Sigmoid colon (tissue), 7 donors: Measurements from ENCODE around the gene LRRC28. TPM values are rescaled to one million over a fixed set of nuclear protein-coding genes. Genes with fewer than 3 reads are reported as not detected.

Source experiments
- DNase-seq: peaks from one replicate; pipeline ENCODE4 v3.0.0-alpha.2; 2019
- H3K27ac ChIP-seq, 4 donors: fragments of 200-600 bp; sonication (generic); one replicate each; pipeline ENCODE4 v1.5.1; 2016 to 2019; ENCODE audit warnings: mild to moderate bottlenecking in 1 of 4
- H3K27me3 ChIP-seq, 3 donors: fragments of 200-600 bp; sonication (generic); one replicate each; pipeline ENCODE4 v1.5.1; 2019; ENCODE audit warnings: mild to moderate bottlenecking in 1 of 3
- H3K36me3 ChIP-seq, 4 donors: fragments of 200-600 bp; sonication (generic); one replicate each; pipeline ENCODE4 v1.5.1; 2016 to 2019
- H3K4me1 ChIP-seq, 4 donors: fragments of 200-600 bp; sonication (generic); one replicate each; pipeline ENCODE4 v1.5.1; 2017 to 2019
- H3K4me3 ChIP-seq, 4 donors: fragments of 200-600 bp; sonication (generic); one replicate each; pipeline ENCODE4 v1.5.1; 2017 to 2019; ENCODE audit warnings: mild to moderate bottlenecking in 2 of 4, moderate library complexity in 1 of 4
- H3K9me3 ChIP-seq, 4 donors: fragments of 200-600 bp in 3 of 4; sonication (generic) in 3 of 4; one replicate each; pipeline versions ENCODE4 v1.5.1 to v1.6.1; 2013 to 2019
- CTCF ChIP-seq, 4 experiments: fragments of 450-650 bp in 3 of 4; fragments of 200-600 bp in 1 of 4; IDR thresholded peaks; one replicate each; pipeline ENCODE4 v1.5.1; 2016 to 2019; ENCODE audit warnings: antibody characterized with exemption in 4 of 4, mild to moderate bottlenecking in 3 of 4, moderate library complexity in 2 of 4
- EP300 ChIP-seq, 4 donors: sonication (generic); formaldehyde crosslinking; IDR thresholded peaks; one replicate each; pipeline ENCODE4 v1.6.1; 2017; ENCODE audit warnings: antibody characterized with exemption in 4 of 4
- POLR2A ChIP-seq, 2 donors: fragments of 450-650 bp; IDR thresholded peaks; one replicate each; pipeline ENCODE4 v1.6.1; 2016; ENCODE audit warnings: antibody characterized with exemption in 2 of 2, mild to moderate bottlenecking in 2 of 2, moderate library complexity in 2 of 2
- POLR2AphosphoS5 ChIP-seq, 4 donors: sonication (generic); formaldehyde crosslinking; IDR thresholded peaks; one replicate each; pipeline ENCODE4 v1.6.1; 2017; ENCODE audit warnings: antibody characterized with exemption in 4 of 4
- WGBS, 2 donors: extraction: QIAGEN DNeasy Blood & Tissue Kit; methylation state at CpG; one replicate each; pipeline ENCODE4 v1.1.7; 2013; 5-methylcytosine and 5-hydroxymethylcytosine counted together
- intact Hi-C: fragments of 100-400 bp; cut with DNase I; formaldehyde crosslinking; loops from one replicate; pipeline ENCODE4 v1.15.1; 2023
- polyA plus RNA-seq, 3 donors: library from polyadenylated mRNA; stranded (reverse); fragments of 200-250 nt; gene quantifications; one replicate each; pipeline ENCODE4 v1.2.3, GENCODE V29; 2013
- total RNA-seq, 4 donors: library from RNA; depleted of rRNA; stranded (reverse); fragments of >200 nt; gene quantifications; one replicate each; pipeline ENCODE4 v1.1.0, GENCODE V29; 2016
- donor health status: healthy with polysubstance abuse.
- donor health status: Bipolar disorder and iron deficiency.
- donor health status: healthy.

Gene LRRC28
- total and polyA plus RNA-seq, 7 donors: 13.6 to 52.3 (median 24.4) TPM

GRCh38 chr15:99275525-99276128, 24.3 kb downstream of the LRRC28 start:
- 83 to 94% methylated on average over 9 of the region's 9 CpGs for WGBS, 2 donors
- Histone ChIP-seq H3K27me3 (no peaks in the 10 kb centered on the region), H3K36me3 (no peaks in the 10 kb centered on the region), H3K27ac (no peak overlapping the region), H3K9me3 (no peaks in the 10 kb centered on the region), H3K4me3 (no peak overlapping the region), H3K4me1 (peaks cover 0 to 4% (median 0%) of the 10 kb centered on the region in 4 donors)
- DNase-seq: no peak
- intact Hi-C loops: loop anchor here (10.0 kb wide), 1 partner anchor 459 kb away; the partner anchor contains the start of gene LYSMD4
- TF ChIP-seq POLR2AphosphoS5 (IDR thresholded peaks at IDR 0.05): no peak
- no peak for TF ChIP-seq CTCF (IDR thresholded peaks at IDR 0.05)
- TF ChIP-seq EP300 (IDR thresholded peaks at IDR 0.05): no peak
- no peak for TF ChIP-seq POLR2A (IDR thresholded peaks at IDR 0.05)

GRCh38 chr15:99279290-99279689, 28.0 kb downstream of the LRRC28 start:
- DNase-seq: no peak
- 63 to 83% methylated on average over 3 of the region's 3 CpGs for WGBS, 2 donors
- no peaks in the 10 kb centered on the region for H3K36me3 ChIP-seq
- intact Hi-C loops: loop anchor here (10.0 kb wide), 1 partner anchor 456 kb away; the partner anchor contains the start of gene LYSMD4
- H3K4me1 ChIP-seq: no peaks in the 10 kb centered on the region
- H3K9me3 ChIP-seq: no peaks in the 10 kb centered on the region
- H3K4me3 ChIP-seq: no peak overlapping the region
- H3K27me3 ChIP-seq: no peaks in the 10 kb centered on the region
- TF ChIP-seq EP300 (IDR thresholded peaks at IDR 0.05) (no peak), POLR2A (IDR thresholded peaks at IDR 0.05) (no peak), POLR2AphosphoS5 (IDR thresholded peaks at IDR 0.05) (no peak), CTCF (IDR thresholded peaks at IDR 0.05) (no peak)
- H3K27ac ChIP-seq: no peak overlapping the region

GRCh38 chr15:99279827-99280226, 28.5 kb downstream of the LRRC28 start:
- DNase-seq: no peak
- H3K36me3 ChIP-seq: no peaks in the 10 kb centered on the region
- H3K9me3 ChIP-seq: no peaks in the 10 kb centered on the region
- no peaks in the 10 kb centered on the region for H3K27me3 ChIP-seq
- intact Hi-C loops: loop anchor here (10.0 kb wide), 1 partner anchor 455 kb away; the partner anchor contains the start of gene LYSMD4
- TF ChIP-seq EP300 (IDR thresholded peaks at IDR 0.05) (no peak), POLR2A (IDR thresholded peaks at IDR 0.05) (no peak)
- no peak overlapping the region for H3K4me3 ChIP-seq
- no peaks in the 10 kb centered on the region for H3K4me1 ChIP-seq
- 89 to 94% methylated on average over 3 of the region's 3 CpGs for WGBS, 2 donors
- H3K27ac ChIP-seq: no peak overlapping the region

GRCh38 chr15:99282121-99282520, 30.8 kb downstream of the LRRC28 start:
- TF ChIP-seq EP300 (IDR thresholded peaks at IDR 0.05): no peak
- intact Hi-C loops: no loop called here
- Histone ChIP-seq H3K4me1 (no peaks in the 10 kb centered on the region), H3K9me3 (no peaks in the 10 kb centered on the region), H3K27me3 (no peaks in the 10 kb centered on the region), H3K27ac (no peak overlapping the region), H3K36me3 (no peaks in the 10 kb centered on the region), H3K4me3 (no peak overlapping the region)
- DNase-seq: no peak

GRCh38 chr15:99282586-99282985, 31.3 kb downstream of the LRRC28 start:
- H3K9me3 ChIP-seq: no peaks in the 10 kb centered on the region
- intact Hi-C loops: no loop called here
- no peaks in the 10 kb centered on the region for H3K36me3 ChIP-seq
- H3K4me3 ChIP-seq: no peak overlapping the region
- TF ChIP-seq EP300 (IDR thresholded peaks at IDR 0.05): no peak
- no peak for TF ChIP-seq POLR2A (IDR thresholded peaks at IDR 0.05)
- TF ChIP-seq CTCF (IDR thresholded peaks at IDR 0.05): no peak
- TF ChIP-seq POLR2AphosphoS5 (IDR thresholded peaks at IDR 0.05): no peak
- no peak for DNase-seq
- 86 to 93% methylated on average over 5 of the region's 5 CpGs for WGBS, 2 donors
- H3K27ac ChIP-seq: no peak overlapping the region
- no peaks in the 10 kb centered on the region for H3K27me3 ChIP-seq
- H3K4me1 ChIP-seq: no peaks in the 10 kb centered on the region

GRCh38 chr15:99283717-99284116, 32.4 kb downstream of the LRRC28 start:
- Histone ChIP-seq H3K9me3 (no peaks in the 10 kb centered on the region), H3K27ac (no peak overlapping the region), H3K27me3 (no peaks in the 10 kb centered on the region), H3K4me1 (no peaks in the 10 kb centered on the region), H3K4me3 (no peak overlapping the region), H3K36me3 (no peaks in the 10 kb centered on the region)
- no peak for DNase-seq
- intact Hi-C loops: no loop called here
- TF ChIP-seq CTCF (IDR thresholded peaks at IDR 0.05): no peak
- no peak for TF ChIP-seq POLR2AphosphoS5 (IDR thresholded peaks at IDR 0.05)
- TF ChIP-seq EP300 (IDR thresholded peaks at IDR 0.05): no peak
- TF ChIP-seq POLR2A (IDR thresholded peaks at IDR 0.05): no peak
